Stromal cell of bone marrow (primary cell): ENCODE measurements around the gene PARP6.

ENCODE experiments used
- DNase-seq: peaks from one replicate; pipeline ENCODE4 v3.0.0-alpha.2; 2012; ENCODE audit warnings: low read depth

The PARP6 gene

DNA sequence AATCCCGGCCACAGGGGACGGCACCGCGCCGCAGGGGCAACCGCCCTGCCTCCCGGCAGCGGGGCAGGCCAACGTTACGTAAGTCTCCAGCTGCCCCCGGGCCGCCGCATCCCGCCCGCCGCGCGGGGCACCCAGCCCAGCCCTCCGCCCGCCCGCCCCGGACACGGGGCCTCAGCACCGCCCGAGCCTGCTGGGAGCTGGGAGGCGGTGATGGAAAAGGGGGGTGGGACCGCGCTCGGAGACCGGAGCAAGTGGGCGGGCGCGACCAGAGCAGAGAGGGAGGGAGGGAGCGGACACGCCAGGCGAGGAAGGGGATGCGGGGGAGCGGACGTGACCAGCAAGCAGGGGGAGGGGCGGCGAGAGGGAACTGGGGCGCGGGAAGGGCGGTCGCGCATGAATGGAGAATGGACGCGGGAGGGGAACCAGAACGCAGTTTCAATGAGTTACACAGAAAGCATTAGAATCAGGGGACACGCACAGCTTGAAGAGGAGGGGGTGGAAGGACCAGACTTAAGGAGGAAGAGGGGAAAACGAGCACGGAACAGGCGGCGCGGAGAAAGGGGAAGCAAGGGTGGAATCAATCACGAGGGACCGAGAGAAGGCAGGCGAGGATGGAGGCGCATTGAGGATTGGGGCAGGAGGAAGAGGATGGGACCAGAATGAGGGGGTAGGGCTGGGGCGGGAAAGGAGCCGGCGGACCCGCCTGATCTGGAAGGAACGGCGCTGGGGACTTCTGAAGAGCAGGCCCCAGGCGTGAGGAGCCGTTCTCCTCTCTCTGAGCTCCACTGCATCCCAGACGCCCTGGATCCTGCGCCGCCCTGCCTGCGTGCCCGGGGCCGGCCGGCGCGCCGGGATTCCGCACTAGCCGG is 41.9 kb downstream of the PARP6 start:
- DNase-seq: peak; percentile 83

DNA sequence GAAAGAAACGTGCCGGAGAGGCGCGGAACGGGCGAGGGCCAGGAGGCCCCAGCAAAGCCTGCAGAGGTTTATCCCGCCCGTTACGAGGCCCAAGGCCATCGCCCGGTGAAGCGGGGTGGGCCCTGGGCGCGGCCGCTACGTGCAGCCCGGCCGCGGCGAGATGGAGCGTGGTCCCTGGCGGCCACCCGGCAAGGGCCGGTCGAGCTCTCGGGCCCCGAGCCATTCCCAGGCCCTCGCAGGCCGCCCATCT is 42.5 kb downstream of the PARP6 start:
- DNase-seq: no peak

DNA sequence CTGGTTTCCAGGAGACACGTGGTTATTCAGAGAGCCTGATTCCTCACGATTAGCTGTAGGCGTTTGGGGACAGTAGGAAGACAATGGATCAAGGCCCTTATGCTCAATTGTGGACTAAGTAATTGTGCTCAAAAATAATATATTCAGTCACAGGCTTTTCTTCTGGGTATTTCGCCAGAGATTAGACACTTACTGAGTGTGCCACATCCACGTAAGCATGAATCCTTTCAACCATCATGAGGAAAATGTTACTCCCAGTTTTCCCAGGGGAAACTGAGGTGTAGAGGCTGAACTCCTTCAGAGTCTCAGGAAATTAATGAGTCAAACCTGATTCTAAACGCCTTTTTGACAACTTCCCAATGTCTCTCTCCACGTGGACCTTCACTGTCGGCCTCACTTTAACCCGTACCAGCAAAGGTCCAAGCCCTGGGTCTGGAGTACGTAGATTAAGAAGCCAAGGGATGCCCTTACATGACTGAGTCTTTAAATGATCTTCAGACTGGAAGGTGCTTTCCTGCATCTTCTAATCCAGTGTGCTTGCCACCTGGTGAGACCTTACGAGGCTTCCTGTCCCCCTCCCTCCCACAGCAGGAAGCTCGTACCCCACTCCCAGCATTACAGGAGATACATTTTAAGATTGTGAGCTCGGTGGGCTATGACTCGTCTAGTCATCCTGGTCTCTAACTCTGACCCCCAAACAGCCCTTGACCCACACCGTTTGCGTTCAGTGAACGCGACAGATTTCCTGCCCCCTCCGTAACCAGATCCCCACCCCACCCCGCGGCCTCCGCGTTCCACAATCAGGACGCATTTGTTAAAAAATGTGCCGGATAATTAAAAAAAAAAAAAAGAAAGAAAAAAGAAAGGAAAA is 43.0 kb downstream of the PARP6 start:
- peak; percentile 89 for DNase-seq

DNA sequence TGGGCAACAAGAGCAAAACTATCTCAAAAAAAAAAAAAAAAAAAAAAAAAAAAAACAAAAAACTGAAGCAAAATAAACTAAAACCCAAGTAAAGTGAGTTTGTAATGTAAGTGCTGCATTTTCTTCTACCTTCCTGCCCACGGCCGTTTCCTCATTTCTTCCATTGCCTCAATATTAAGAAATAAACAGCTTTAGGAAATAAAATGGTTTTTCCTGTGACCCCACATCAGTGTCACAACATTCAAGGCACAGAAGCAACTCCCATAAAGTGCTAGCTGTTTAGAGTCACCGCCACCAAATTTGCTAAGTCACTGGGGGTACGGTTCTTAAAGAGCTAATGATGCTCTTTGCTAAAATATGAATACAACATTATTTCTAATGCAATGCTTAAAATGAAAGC is 44.6 kb downstream of the PARP6 start:
- no peak for DNase-seq

DNA sequence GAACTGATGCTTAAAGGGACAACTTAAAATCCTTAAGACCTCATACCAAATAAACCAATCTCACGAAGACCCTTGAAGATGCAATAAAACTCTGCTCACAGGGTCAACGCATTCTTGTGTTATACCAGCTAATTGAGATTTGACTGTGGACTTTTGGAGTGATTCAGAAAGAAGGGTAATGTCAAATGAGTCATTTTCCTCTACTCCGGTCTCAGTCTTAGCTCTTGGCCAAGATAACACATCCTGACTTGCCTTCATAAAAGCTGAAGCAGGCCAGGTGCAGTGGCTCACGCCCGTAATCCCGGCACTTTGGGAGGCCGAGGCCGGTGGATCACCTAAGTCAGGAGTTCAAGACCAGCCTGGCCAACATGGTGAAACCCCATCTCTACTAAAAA is 45.2 kb downstream of the PARP6 start:
- DNase-seq: peak; percentile 70

DNA sequence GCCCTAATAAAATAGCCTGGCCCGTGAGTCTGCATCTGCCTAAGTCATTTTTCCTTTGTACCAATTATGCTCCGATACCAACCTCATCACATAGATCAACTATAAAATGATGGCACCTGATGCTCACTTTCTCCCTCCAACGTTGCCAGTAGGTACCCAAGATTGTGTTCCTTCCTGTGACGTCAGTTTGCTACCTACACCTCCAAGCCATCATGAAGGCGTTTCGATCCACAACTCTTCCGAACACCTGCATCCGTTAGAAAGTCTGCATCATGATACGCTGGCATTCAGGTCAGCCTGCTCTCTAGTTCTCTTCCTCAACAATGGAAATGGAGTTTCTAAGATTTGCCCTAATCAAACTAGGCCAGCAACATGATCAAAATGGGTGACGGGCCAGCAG is 49.1 kb downstream of the PARP6 start:
- DNase-seq: no peak

DNA sequence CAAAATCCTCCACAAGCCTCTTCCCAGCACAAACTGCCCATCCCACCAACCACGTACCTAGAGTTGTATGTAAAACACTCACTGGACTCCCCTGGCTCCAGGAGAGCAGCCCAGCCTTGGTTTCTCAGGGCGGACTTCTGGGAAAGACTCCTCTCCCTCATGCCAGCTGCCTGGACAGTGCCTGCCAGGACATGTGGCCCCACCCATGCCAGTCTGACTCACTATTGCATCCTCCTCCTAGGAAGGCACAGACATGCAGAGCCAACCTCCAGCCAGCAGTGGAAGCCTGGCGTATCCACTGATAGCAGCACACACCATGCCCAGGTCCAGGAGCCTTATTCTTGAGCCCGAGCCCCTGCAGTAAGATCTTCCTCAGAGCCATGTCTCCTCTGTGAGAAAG is 50.0 kb downstream of the PARP6 start:
- DNase-seq: no peak

DNA sequence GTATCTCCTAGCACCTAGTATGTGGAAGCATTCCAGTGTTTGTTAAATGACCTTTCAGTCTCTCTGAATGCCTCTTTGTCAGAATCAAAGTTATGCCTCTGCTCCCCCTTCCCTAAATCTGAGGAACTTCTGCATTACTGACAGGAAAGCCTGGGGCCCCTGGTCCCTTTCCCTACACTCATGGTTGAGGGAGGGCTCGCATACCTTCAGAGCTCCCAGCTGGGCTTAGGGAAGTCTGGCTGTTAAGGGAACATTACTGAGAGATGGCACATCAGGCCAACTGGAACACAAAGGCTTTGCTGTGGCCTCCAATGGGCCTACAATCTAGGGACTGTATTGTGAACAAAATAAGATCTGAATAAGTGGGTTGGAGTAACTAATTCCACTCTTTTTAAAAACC is 51.7 kb downstream of the PARP6 start:
- DNase-seq: no peak

DNA sequence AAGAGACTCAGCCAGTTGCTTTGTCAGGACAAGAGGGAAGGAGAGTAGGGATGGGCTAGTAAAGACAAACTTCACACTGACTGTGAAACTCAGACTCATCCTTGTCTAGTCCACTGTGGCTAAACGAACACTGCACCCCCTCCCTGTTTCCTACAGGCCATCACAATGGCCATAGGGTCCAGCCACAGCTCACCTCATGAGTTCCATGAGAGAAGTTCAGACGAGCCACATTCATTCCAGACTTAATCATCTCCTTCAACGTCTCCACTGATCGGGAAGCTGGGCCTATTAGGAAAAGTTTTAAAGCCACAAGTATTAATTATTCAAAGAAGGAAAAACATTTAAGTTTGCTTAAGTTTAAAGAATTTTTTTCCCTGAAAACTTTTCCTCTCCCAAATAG is 55.1 kb downstream of the PARP6 start:
- no peak for DNase-seq

DNA sequence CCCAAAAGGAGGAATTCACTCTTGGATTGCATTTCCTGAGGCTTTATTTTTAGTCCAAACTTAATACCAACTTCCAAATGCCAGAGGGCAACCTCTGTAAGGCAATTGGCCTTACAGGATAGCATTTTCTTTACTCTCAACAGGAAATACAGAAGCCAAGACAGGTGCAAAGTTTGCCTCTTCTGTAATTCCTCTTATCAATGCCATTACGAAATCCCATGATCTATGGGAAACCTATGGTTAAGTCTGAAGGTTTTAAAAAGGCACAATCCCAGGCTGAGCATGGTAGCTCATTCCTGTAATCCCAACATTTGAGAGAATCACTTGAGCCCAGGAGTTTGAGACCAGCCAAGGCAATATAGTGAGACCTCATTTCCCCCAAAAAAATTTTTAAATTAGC is 56.3 kb downstream of the PARP6 start:
- no peak for DNase-seq

DNA sequence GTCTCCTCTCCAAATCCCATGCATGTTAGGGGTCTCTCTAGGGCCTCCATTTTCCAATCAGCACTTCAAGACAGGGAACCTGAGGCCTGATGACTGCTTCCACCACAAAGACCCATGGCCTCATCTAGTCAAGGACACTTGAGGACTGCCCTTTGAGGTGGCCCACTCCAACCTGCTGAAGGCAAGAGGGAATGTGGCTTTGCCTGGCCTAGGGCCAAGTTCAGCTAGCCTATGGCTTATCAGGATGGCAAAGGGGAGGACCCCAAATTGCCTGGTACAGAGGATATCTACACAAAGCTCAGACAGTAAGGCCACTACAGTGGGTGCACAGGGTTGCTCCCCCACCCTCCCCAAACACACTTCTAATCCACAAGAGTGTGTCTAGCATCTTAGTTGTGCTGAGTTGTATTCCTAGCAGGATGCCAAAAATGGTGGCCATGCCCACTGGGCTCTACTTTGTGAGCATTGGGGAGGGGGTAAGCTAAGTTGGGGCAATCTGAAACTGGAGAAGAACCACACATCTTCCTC is 64.7 kb downstream of the PARP6 start:
- DNase-seq: no peak

DNA sequence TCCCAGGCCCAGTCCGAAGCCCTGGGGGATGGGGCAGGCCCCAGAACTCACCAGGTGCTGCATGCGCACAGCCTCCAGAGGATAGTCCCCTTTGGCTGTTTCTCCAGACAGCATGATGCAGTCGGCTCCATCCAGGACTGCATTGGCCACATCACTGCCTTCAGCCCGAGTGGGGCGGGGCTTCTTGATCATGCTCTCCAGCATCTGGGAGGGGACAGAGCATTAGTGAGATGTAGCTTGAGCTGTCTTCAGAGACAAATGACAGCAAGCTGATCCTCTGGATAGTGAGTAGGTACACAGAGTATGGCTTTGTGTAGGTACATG is 65.7 kb downstream of the PARP6 start:
- DNase-seq: no peak

DNA sequence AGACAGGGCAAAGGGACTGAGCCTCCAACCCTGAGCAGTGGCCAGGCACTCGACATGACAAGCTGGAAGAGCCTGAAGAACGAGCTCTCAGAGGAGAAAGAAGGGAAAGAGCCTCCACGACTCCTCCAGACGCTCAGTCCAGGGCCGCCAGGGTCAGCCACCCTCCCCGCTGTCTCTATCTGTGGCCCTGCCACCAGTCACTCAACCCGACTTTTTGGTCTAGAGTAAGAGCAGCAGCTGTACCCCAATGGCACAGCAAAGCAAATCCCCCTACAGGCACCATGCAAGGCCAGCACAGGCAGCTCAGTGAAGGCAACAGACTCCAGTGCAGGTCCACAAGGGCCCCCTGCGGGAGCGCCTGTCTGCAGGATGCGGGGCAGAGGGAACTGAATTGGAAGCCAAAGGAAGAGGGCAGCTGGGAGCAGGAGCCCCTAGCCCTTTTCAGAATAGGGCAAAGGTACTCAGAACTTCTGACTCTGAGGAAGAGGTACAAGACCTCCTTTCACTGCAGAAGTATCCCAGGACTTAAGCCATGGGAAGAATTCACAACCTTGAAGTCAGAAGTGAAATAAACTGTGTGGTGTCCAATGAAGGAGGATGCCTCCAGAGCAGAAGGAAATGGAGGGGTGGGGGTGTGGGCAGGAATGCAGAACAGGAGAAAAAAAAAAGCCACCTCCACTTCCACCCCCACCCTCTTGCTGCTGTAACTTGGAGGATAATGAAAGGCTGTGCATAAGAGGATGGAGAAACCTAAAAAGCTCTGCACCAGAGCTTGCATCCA is 66.3 kb downstream of the PARP6 start:
- no peak for DNase-seq

DNA sequence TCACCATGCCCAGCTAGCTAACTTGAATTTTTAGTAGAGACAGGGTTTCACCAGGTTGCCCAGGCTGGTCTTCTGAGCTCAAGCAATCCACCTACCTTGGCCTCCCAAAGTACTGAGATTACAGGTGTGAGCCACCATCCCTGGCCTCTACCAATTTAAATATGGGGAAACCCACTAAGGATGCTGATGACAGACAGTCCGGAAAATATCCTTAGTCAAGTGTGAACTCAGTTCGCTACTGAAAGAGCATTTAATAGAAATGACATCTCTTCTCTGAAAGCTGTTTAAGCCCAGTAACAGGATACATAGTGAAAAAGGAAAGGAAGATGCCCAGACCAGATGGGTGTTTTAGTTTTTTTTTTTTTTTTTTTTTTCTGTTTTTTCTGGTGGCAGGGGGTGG is 67.1 kb downstream of the PARP6 start:
- DNase-seq: no peak

DNA sequence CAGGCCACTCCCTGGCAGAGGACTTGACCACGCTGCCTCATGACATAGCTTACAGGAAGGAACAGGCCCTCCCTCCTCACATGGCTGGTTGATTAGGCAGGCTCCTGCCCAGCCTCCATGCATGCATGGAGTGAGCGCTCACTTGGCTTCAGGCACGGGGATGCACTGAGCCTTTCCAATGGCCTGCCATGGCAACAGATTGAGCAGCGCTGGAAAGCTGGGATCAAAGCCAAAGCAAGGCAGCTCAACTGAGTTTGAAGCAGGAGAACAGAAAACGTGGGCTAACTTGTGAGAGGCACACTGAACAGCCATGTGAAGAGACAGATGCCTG is 68.9 kb downstream of the PARP6 start:
- DNase-seq: peak; percentile 96

DNA sequence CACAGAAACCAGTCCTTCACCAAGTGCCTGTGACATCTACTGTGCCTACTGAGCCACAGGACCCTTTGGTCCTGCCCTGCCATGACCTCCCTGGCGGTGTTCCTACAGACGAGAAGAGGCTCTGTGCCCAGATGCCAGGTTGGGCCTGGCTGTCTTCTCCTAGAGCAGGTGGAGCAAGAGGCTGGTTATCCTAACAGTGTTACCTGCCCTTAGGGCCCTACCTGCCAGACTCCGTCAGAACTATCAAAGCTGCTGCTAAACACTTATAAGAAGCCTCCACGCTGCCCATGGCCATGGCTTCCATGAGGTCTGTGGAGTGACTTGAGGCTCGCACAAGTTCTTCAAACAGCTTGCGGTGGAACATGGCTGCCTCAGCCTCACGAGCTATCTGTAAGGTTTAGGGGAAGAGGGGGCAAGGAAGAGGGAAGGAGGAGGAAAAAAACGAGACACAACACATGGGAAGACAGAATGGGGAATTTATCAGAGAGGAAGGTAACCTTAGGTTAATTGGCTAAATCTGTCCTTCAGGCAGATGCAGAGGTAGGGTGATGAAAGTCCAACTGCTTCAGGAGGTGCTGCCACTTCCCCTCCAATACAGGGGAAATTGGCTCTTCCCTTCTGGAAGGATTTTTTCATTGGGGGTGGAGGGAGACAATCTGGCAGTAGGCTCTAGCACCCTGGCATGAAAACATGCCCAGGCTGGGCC is 69.4 kb downstream of the PARP6 start:
- DNase-seq: no peak

DNA sequence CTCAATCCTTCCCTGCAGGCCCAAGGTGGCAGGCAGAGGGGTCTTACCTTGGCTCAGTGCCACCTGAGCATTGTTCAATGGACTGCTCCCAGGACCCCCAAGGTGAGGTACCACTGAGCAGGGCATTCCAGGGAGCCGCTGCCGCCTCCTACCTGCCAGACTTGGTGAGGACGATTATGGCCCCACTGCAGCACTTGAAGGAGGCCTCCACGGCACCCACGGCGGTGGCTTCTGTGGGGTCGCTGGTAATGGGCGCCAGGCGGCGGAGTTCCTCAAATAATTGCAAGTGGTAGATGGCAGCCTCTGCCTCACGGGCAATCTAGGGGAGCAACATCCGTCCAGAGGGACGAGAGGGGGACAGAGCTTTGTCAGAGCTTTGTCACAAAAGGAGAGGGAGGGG is 70.1 kb downstream of the PARP6 start:
- DNase-seq: no peak

DNA sequence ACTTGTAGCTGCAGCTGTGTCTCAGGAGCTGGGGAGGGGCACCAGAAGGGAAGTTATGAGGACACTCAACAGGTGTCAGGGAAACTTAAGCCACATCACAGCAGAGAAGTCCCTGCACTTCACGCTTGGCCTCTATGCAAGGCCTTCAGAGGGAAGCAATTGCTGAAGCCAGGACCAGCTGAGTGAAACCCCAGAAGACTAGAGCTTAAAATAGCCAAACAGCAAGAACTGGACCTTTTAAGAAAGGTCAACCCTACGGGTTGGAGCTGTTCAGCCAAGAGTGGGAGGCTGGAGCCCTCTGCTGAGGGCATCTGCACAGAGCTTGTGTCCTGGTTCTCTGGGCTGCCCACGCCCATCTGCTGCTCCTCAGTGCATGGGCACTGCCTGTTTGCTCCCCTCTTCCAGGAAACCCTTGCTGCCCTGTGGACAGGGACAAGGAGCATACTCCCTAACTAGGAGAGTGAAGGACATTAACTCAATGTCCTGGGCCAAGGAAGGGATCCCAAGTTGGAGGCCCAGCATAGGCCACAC is 70.9 kb downstream of the PARP6 start:
- DNase-seq: no peak

DNA sequence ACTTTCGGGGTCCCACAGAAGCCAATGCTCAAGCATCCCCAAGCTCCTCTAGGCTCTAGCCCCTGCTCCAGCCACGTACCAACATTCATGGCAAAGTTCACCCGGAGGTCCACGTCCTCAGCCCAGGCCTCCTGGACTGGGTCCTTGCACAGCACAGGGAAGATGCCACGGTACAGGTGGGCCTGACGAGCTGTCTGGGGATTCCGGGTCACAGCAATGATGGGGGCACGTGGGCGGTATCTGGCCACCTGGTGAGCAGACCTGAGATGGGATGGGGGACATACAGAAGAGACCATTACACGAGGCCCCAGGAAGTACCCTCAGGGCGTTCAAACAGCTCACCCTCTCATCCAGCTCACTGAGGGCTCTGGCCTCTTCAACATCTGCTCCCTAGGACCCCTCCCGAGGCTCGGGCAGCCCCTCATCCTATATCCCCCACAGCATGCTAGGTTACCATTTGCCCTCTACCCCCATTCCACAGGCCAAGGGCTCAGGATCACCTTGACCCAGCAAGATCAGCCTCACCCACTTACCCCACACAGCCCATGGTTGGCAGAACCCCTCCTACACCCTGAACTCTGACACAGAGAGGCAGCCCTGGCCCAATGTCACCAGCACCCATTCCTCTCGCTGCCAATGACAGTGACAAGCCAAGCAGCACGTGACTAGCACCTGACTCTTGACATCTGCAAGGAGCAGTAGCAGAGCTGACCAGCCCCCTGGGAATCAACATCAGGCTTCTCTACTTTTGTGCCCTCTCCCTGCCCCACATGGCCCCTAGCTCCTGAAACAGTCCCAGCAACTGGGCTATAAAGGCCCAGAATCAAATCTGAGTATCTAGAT is 71.7 kb downstream of the PARP6 start:
- no peak for DNase-seq

DNA sequence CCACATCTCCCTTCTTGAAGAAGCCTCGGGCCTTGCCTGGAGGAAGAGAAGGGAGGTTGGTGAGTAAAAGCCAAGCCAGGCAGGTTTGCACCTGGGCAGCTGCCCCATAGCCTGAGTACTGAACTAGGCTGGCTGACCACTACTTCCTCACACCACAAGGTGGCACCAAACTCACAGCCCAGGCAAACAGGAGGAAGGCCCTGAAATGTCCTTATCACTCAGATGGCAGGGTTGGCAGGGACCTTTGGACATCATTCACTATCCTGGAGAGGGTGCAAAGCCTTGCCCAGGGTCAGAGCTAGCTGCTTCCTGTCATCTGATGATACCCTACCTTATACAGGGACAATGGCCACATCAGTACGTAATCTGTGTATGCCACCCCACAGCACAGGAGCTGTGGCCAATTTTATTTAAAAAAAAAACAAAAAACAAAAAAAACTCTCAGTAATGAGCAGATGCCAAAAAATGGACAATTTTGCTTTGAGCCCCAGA is 72.6 kb downstream of the PARP6 start:
- peak; percentile 53 for DNase-seq

DNA sequence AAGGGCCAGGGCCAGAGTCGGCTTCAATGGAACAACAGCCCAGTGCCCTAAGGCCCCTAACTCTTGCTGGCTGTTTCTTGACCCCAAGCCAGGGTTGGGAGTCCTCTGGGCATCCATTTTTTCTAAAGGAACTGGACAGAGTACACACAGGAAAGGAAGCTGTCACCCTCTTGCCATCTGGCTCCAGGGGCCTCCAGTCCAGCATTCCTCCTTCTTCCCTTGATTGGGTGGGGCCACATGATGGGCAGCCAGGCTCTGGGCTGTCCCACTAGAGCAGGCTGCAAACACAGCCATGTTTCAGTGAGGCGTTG is 73.2 kb downstream of the PARP6 start:
- DNase-seq: no peak
